Stimulated activated CD8-positive, alpha-beta memory T cell treated with anti-CD3 and anti-CD28 coated beads, Interleukin-15, amount 100 ng/mL, for 48 hours (primary cell): Measurements from ENCODE around the gene KCTD2.

Experiments
- DNase-seq, 2 donors: peaks; one replicate each; pipeline ENCODE4 v3.0.0-alpha.2; 2020; ENCODE audit warnings: low read depth in 2 of 2

The KCTD2 gene

DNA sequence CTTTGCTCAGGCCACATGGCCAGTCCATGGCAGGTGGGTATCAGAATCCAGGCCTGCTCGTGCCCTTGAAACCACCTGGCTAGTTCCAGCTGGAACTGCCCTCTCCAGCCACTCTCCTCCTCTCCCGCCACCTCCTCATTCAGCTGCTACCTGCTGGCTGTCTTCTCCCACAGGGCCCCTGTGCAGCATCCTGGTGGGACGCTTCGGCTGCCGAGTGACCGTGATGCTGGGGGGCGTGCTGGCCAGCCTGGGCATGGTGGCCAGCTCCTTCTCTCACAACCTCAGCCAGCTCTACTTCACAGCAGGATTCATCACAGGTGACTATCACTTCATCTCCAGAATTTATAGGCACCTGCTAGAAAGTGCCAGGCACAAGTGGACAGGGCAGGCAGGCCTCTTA, 50.8 kb downstream of the KCTD2 start:
- DNase-seq: no peak

DNA sequence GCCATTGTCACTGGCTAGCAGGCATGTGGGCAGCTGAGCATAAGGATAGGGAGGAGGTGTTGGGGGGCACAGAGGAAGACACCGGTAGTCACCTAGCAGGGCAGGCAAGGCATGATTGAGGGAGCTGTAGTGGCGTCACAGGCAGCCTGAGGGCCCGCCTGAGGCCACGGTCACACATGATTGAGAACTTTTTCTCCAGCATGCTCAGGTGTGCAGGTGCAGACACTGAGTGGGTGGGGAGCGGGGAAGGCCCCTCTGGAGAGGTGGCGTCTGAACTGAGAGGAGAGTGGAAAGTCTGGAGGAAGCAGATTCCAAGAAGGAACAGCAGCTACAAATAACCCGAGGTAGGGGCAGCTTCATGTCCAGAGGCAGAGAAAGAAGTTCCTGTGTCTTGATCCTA, 51.8 kb downstream of the KCTD2 start:
- no peak for DNase-seq

DNA sequence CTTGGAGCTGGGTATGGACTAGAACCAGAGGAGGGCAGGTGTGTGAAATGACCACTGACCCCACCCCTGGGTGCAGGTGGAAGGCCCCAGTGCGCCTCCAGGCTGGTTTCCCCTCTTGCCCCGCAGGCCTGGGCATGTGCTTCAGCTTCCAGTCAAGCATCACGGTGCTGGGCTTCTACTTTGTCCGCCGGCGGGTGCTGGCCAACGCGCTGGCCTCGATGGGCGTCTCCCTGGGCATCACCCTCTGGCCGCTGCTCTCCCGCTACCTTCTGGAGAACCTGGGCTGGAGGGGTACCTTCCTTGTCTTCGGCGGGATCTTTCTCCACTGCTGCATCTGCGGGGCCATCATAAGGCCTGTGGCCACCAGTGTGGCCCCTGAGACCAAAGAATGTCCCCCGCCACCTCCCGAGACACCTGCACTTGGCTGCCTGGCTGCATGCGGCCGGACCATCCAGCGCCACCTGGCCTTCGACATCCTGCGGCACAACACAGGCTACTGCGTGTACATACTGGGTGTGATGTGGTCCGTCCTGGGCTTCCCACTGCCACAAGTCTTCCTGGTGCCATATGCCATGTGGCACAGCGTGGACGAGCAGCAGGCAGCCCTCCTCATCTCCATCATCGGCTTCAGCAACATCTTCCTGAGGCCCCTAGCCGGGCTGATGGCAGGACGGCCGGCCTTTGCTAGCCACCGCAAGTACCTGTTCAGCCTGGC, 53.0 kb downstream of the KCTD2 start:
- DNase-seq: no peak

DNA sequence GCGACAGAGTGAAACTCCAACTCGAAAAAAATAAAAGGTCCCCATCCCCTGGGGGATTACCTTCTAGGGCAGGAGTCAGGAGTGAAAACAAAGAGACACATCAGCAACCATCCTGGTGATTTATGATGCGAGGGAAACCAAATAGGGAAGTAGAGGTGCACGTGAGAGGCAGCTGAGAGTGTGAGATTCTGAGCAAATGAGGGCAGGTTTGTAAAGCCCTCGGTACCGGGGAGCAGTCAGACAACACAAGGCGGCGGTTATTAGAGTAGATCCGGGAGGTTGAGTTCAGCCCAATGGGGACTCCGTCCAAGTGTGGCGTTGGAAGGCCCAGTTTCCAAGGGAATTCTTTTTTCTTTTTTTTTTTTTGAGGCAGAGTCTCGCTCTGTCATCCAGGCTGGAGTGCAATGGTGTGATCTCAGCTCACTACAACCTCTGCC, 55.4 kb downstream of the KCTD2 start:
- no peak for DNase-seq

DNA sequence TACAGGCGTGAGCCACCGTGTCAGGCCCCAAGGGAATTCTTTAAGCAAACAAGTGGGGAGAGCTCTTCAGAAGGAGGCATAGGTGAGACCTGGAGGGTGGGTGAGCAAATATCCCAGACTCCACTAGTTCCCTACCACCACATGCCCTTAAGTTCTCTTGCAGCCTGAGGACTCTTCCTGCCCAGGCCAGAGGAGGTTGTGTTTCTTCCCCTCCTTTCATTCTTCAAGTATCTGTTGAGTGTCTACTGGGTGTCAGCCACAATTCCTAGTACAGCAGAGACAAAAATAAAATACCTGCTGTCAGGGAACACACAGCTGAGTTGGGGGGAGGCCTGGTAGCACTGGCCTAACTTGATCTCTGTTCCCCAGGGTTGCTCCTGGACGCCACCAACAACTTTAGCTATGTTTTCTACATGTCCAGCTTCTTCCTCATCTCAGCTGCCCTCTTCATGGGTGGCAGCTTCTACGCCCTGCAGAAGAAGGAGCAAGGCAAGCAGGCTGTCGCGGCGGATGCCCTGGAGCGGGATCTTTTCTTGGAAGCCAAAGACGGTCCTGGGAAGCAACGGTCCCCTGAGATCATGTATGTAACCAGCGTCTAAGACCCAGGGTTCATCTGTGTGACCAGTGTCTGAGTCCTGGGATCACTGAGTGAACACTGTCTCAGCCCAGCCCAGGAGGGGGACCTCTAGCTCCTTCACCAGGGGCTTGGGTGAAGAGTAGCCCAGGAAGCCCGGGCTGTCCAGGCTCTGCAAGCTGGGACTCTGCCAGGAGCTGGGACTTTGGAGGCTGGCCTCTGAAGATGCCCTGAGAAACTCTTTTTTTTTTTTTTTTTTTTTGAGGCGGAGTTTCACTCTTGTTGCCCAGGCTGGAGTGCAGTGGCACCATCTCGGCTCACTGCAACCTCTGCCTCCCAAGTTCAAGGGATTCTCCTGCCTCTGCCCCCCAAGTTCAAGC, 56.9 kb downstream of the KCTD2 start:
- no peak for DNase-seq

DNA sequence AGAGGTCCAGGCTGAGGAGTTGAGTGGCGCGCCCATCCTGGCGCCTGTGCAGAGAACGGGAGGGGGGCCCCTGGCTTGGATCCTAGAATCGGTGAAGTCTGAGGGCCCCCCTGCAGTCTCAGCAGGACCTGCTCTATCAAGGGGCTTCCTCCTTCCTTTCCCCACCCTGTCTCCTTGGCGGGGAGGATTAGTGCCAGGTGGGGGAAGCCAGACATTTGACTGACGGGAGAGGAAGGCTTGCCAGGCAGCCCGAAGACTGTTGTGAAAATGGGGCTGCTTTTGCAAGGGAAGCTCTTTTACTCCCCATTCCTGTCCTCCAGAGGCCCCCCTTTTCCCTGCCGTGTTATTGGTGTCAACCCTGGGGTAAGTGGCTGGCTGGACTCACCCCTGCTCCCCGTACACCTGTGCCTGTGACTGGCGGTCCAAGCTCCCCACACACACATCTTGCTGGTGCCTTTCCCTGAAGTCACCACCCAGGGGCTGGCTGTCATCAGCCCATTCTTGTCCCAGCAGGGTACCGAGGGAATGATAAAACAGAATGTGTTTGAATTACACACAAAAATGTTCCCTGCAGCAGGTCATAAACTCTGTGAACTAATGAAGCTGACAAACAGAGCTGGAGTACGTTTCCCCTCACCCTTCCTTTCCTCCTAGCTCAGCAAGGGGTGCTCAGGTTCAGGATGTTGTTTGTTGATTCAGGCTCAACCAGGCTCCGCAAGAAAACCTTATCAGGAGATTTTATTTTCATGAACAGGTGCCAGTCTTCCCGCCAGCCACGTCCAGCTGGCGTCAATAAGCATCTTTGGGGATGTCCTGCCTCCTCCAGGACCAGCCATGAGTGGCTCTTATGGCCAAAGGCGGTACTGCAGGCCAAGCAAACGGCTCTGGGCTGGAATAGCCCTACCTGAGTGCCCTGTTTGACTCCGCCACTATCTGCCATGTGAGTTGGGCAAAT, 58.4 kb downstream of the KCTD2 start:
- no peak for DNase-seq

DNA sequence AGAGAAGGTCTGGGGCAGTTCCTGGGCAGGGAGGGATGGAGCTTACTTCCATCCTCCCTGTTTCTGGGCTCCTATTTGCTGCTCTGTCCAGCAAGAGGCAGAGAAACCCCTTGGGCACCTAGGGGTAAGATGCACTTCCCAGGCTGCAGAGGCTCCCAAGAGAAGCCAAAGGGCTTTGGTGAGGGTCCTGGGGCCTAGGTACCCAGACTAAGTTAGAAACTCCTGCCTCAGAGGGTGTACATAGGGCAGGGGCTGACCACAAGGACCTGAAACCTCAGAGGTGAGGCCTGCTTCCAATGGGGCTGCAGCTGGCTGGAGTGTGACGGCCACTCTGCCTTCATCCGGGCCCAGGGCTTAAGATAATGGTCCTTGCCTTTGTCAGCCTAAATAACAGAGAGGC, 61.2 kb downstream of the KCTD2 start:
- no peak for DNase-seq

DNA sequence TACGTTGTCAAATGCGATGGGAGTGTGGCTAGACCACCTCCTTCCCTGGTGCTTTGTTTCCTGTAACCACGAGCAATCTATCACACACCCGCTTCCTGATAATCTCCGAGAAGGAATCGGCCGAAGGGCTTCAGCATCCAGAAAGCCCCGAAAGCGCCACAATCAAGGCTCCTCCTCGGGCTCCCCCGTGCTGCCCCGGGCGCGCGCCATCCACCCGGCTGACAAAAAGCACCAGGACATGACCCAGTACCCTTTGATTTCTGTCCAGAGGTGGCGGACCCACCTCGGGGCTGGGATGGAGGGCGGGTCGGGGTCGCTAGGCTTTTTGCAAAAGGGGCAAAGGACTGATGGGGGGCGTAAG, 62.0 kb downstream of the KCTD2 start:
- no peak for DNase-seq

DNA sequence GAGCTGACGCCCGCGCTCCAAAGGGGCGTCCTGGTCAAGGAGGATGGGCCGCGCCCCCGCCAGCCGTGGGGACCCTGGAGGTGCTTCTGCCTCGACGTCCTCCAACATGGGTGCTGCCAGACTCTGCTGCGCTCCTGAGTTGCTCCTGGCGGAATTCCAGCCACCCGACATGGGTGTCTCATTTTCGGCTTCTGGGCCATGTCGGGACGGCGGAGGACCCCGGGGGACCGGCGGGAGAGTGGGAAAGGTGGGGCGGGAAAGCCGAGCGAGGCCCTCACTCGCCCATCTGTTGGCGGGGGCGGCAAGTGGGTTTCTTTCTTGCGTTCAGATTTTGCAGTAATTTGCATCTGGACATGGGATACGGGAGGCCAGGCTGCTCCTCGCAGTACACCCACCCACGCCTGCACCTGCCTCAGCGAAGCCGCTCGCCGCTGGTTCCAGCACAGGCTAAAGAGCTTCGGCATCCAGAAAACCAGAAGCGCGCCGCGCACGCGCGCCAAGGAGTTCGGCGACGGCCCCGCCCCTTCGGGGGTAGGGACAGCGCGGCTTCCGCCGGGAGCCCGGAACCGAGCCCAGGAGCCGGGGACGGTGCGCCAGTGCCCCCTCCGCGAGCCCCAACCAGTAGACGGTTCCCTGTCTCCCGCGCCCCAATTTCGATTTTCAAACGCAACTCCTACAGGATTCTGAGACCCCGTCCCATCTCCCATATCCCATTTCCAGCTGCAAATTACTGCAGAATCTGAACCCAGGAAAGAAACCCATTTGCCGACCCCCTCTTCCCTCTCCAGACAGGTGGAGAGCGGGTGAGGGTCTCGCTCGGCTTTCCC, 62.6 kb downstream of the KCTD2 start, which contains the start of gene ARMC7:
ARMC7 (plus strand) TSS at position 563 of the 827 bp plus-strand sequence. CDS start 320 bp downstream, outside the sequence.
- DNase-seq: peak; percentile 91

DNA sequence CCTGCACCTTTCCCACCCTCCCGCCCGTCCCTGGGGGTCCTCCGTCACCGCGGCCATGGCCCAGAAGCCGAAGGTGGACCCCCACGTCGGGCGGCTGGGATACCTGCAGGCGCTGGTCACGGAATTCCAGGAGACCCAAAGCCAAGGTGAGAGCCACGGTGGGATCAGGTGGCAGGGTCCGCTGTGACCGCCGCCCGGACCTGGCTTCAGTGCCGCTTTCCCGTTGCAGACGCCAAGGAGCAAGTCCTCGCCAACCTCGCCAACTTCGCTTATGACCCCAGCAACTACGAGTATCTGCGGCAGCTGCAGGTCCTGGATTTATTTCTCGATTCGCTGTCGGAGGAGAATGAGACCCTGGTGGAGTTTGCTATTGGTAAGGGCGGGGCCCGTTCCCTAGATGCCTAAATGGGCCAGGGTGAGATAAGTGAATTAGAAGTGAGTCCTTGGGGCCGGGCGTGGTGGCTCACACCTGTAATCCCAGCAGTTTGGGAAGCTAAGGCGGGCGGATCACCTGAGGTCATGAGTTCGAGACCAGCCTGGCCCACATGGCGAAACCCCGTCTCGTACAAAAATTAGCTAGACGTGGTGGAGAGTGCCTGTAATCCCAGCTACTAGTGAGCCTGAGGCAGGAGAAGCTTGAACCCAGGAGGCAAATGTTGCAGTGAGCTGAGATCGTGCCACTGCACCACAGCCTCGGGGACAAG, 63.4 kb downstream of the KCTD2 start:
- no peak for DNase-seq

DNA sequence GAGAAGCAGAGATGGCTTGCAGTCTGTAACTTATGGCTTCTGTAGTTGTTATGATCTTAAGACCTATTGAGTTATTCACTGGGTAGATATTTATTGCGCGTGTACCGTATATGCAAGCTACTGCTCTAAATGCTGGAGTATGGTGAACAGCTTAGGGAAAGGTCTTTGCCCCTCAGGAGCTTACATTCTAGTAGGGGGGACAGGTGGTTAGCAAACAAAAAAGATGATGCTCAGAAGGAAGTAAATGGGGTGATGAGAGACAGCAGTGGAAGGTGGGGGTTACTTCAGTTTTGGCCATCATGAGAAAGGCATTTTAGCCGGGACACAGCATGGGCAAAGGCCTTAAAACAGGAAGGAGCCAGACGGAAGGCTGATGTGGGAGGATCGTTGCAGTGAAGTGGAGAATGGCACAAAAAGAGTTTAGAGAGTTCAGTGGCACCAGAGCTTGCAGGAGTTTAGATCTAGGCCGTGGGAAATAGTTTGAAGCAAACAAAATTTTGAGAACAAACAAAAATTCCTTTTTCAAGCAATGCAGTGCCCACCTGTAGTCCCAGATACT, 64.8 kb downstream of the KCTD2 start:
- DNase-seq: no peak

DNA sequence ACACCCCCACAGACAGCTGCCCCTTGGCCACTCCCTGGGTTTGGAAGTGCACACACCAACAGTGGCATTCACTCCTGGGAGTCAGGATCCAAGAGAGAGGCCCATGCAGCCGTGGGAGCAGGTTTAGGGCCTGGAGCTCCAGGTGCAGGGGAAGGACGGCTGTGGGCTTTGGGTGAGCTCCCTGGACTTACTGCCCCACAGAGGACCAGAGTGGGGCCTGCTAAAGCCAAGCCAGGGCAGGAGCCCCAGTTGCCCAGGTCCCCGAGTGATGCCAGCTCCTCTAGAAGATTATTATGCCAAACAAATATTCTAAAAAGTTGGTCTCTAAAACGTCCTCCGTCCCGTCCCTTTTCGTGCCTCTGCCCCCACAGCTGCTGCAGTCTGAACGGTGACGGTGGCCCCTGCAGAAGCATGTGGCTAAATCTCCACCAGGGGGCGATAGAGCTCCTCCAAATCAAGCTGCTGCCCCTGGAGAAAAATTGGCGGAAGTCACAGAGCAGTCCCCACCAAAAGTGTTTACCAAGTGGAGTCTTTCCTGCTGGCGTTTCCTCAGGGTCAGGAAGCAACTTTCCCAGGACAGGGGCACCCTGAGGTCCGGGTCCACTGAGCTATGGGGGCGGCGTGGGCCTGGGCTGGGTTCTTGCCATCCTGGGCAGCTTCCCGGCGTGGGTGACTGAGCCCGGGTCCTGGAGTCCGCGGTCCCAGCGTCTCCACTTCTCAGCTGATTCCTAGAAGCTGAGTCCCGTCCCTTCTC, 67.0 kb downstream of the KCTD2 start:
- peak; percentile 74 to 82 for DNase-seq

DNA sequence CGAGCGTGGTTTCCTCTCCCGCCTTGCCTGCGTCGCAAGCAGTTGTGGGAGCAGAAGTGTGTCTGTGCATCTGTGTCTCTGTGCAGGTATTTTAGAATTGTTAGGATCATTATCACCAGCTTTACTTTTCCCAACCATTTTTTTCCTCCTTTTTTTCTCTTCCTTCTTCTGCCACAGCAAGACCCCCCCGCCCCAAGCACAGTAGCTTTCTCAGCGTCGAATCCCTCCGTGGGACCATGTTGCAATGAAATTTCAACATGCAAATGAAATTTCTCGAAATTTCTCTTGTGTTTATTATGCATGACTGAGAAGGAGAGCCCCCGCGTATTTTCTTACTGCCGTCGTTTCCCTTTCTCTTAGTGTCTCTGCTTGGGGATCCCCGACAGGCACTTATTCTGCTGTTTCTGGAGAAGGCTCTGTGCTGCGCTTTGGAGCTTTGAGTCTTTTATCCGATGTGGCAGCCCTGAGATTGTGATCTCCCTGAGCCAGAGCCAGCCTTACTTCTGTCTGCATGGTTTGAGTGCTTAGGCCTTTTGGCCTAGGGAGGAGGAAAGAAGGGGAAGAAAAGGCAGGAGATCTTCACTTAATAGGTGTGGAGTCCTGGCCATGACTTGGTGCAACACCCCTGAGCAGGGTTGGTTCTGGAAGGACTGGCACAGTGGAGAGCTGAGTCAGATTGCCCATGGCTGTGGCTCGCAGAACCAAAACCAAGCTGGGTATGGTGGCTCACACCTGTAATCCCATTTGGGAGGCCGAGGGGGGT, 67.7 kb downstream of the KCTD2 start:
- no peak for DNase-seq
